ENCODE measurements around the gene RRM1.

GRCh38 chr11:4146070-4146771 lies 51.6 kb downstream of the RRM1 start:
- TF ChIP-seq ZNF274 (IDR thresholded peaks at IDR 0.05; ENCODE audit: low read depth, low read length): no peak
- TF ChIP-seq SUZ12 (IDR thresholded peaks at IDR 0.05; ENCODE audit: extremely low read depth, insufficient read depth, insufficient read length): no peak
- no peak for TF ChIP-seq YY1 (IDR thresholded peaks at IDR 0.05; ENCODE audit: insufficient read depth, insufficient read length)

Measured in NT2/D1 (cell line).